Progenitor cell of endocrine pancreas (in vitro differentiated cells): ENCODE results near the gene ARID1B. TPM values are rescaled to one million over a fixed set of nuclear protein-coding genes. Genes with fewer than 3 reads are reported as not detected.

Experiments used
- DNase-seq: peaks from one replicate; pipeline ENCODE4 v3.0.0; 2021; ENCODE audit warnings: low spot score; ENCODE audit not compliant: unreplicated experiment
- H3K27ac Mint-ChIP-seq: 2 replicates; pipeline ENCODE4 v1.8.0; 2021; ENCODE audit warnings: mild to moderate bottlenecking, moderate library complexity, mixed read lengths
- H3K27me3 Mint-ChIP-seq: 2 replicates; pipeline ENCODE4 v1.8.0; 2021; ENCODE audit warnings: mixed read lengths
- H3K36me3 Mint-ChIP-seq: 2 replicates; pipeline ENCODE4 v1.8.0; 2022; ENCODE audit warnings: mixed read lengths; ENCODE audit not compliant: insufficient read depth
- H3K4me1 Mint-ChIP-seq: 2 replicates; pipeline ENCODE4 v1.8.0; 2021; ENCODE audit warnings: low read depth, mixed read lengths
- H3K4me3 Mint-ChIP-seq: 2 replicates; pipeline ENCODE4 v1.8.0; 2021; ENCODE audit warnings: low read depth, mild to moderate bottlenecking, moderate library complexity, mixed read lengths
- H3K9me3 Mint-ChIP-seq: 2 replicates; pipeline ENCODE4 v1.8.0; 2021; ENCODE audit warnings: low read depth, mixed read lengths
- total RNA-seq: library from RNA; stranded (reverse); gene quantifications from 2 replicates; pipeline ENCODE4 v1.2.1, GENCODE V29; 2021
- TF ChIP-seq, protein P1 (sequence below): fragments of 200-600 bp; sonication (generic); IDR thresholded peaks from one replicate; pipeline ENCODE4 v1.5.0; 2021; ENCODE audit warnings: antibody characterized with exemption, mild to moderate bottlenecking; ENCODE audit not compliant: unreplicated experiment

Gene ARID1B
- total RNA-seq, 1 donor from 2014 or later = 152 TPM

DNA sequence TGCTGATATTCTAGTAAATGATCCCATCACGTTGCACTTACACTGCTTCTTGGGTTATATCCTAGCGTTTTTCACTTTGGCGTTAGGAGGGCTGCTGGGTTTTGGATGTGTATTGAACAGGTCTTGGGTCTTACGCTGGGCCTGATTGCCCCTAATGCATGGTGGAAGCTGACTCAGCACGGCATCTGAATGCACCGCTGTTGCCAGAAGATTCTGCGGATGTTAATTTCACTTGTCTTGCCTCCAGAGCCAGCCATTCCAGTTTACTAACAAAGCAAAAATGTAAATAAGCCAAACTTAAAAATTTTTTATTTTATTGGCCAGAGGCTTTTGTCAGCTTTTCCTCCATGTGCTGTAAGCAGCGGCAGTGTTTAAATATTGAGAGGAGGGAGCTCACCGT, 312.7 kb downstream of the ARID1B start:
- no peaks in the 10 kb centered on the region for H3K9me3 Mint-ChIP-seq
- no peak overlapping the region for H3K4me3 Mint-ChIP-seq
- H3K36me3 Mint-ChIP-seq = peaks cover 13% of the 10 kb centered on the region
- peaks cover 45% of the 10 kb centered on the region for H3K4me1 Mint-ChIP-seq
- no peak for DNase-seq
- H3K27me3 Mint-ChIP-seq = no peaks in the 10 kb centered on the region
- H3K27ac Mint-ChIP-seq = peak overlapping the region; percentile 9
- TF ChIP-seq, protein P1, sequence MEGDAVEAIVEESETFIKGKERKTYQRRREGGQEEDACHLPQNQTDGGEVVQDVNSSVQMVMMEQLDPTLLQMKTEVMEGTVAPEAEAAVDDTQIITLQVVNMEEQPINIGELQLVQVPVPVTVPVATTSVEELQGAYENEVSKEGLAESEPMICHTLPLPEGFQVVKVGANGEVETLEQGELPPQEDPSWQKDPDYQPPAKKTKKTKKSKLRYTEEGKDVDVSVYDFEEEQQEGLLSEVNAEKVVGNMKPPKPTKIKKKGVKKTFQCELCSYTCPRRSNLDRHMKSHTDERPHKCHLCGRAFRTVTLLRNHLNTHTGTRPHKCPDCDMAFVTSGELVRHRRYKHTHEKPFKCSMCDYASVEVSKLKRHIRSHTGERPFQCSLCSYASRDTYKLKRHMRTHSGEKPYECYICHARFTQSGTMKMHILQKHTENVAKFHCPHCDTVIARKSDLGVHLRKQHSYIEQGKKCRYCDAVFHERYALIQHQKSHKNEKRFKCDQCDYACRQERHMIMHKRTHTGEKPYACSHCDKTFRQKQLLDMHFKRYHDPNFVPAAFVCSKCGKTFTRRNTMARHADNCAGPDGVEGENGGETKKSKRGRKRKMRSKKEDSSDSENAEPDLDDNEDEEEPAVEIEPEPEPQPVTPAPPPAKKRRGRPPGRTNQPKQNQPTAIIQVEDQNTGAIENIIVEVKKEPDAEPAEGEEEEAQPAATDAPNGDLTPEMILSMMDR = no peak

DNA sequence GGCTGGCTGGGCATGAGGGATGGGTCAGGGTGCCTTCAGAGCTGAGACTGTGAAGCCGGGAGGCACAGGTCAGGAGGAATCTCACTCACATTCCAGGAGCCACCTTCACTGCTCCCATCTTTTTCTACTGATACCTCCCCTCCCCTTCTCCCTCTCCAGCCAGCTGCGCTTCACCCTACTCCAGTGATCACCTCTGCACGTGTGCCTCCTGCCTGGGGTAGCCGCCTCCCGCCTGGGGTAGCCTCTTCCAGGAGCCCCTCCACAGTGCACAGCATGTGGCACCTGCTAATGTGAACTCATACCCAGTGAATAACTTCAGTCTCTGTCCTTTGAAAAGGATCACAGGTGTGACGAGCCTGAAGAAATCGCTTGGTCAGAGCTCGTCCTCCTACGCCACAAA, 313.6 kb downstream of the ARID1B start:
- peak overlapping the region; percentile 47 for H3K27ac Mint-ChIP-seq
- DNase-seq = no peak
- H3K4me3 Mint-ChIP-seq = no peak overlapping the region
- H3K27me3 Mint-ChIP-seq = no peaks in the 10 kb centered on the region
- TF ChIP-seq, protein P1 = no peak
- H3K4me1 Mint-ChIP-seq = peaks cover 50% of the 10 kb centered on the region
- H3K9me3 Mint-ChIP-seq = no peaks in the 10 kb centered on the region
- peaks cover 8% of the 10 kb centered on the region for H3K36me3 Mint-ChIP-seq

DNA sequence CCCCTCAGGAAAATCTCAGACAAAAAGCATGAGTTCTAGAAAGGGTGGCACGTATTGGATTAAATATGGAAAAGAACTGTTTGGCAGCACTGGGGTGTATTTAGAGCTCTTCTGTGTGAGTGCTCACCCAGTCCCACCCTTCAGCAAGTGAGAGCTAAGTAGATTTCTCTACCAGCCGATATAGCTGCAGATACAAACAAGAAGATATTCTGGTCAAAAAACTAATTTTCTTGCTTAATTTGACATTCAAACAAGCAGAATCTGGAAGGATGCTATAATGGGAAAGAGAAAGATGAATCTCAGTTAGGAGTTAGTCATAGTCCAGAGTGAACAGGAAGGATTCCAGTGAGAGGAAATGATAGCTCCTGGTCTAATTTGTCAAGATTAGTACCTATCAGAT, 314.1 kb downstream of the ARID1B start:
- TF ChIP-seq, protein P1 = no peak
- H3K4me1 Mint-ChIP-seq = peaks cover 55% of the 10 kb centered on the region
- H3K36me3 Mint-ChIP-seq = peaks cover 8% of the 10 kb centered on the region
- no peaks in the 10 kb centered on the region for H3K27me3 Mint-ChIP-seq
- no peak overlapping the region for H3K27ac Mint-ChIP-seq
- no peaks in the 10 kb centered on the region for H3K9me3 Mint-ChIP-seq
- H3K4me3 Mint-ChIP-seq = no peak overlapping the region
- DNase-seq = no peak

- peak overlapping the region; percentile 50 for H3K27ac Mint-ChIP-seq
- TF ChIP-seq, protein P1 = no peak
- H3K4me1 Mint-ChIP-seq = peaks cover 62% of the 10 kb centered on the region
- DNase-seq = no peak
- no peak overlapping the region for H3K4me3 Mint-ChIP-seq
- no peaks in the 10 kb centered on the region for H3K27me3 Mint-ChIP-seq
- H3K36me3 Mint-ChIP-seq = peaks cover 5% of the 10 kb centered on the region
- no peaks in the 10 kb centered on the region for H3K9me3 Mint-ChIP-seq
These were observed 314.8 kb downstream of the ARID1B start for GRCh38 chr6:157091856-157092460.

GRCh38 chr6:157092736-157093135, 315.6 kb downstream of the ARID1B start:
- Mint-ChIP-seq H3K4me1 (peaks cover 68% of the 10 kb centered on the region), H3K36me3 (peaks cover 5% of the 10 kb centered on the region), H3K9me3 (no peaks in the 10 kb centered on the region), H3K27ac (no peak overlapping the region), H3K4me3 (no peak overlapping the region), H3K27me3 (no peaks in the 10 kb centered on the region)
- no peak for DNase-seq
- TF ChIP-seq, protein P1 = no peak
